HEK293 (cell line): Measurements from ENCODE around the gene CYREN.

Source experiments
- GLIS1 ChIP-seq: fragments of 450-650 bp; formaldehyde crosslinking; IDR thresholded peaks from 2 replicates; pipeline ENCODE4 v1.5.1; 2016; ENCODE audit warnings: missing biosample characterization, missing genetic modification characterization
- HOXD13 ChIP-seq: sonication (generic); formaldehyde crosslinking; IDR thresholded peaks from 2 replicates; pipeline ENCODE4 v1.8.0; 2022; ENCODE audit warnings: missing genetic modification reagents, borderline replicate concordance
- KLF16 ChIP-seq: fragments of 450-650 bp; formaldehyde crosslinking; IDR thresholded peaks from 2 replicates; pipeline ENCODE4 v1.5.1; 2017; ENCODE audit warnings: missing biosample characterization, missing genetic modification characterization
- KLF8 ChIP-seq: fragments of 450-650 bp; formaldehyde crosslinking; IDR thresholded peaks from 2 replicates; pipeline ENCODE4 v1.5.1; 2016; ENCODE audit warnings: missing biosample characterization, missing genetic modification characterization
- PATZ1 ChIP-seq: fragments of 450-650 bp; formaldehyde crosslinking; IDR thresholded peaks from 2 replicates; pipeline ENCODE4 v1.5.1; 2016; ENCODE audit warnings: missing biosample characterization, missing genetic modification characterization
- SP2 ChIP-seq: fragments of 450-650 bp; formaldehyde crosslinking; IDR thresholded peaks from 2 replicates; pipeline ENCODE4 v1.5.1; 2016; ENCODE audit warnings: missing biosample characterization, missing genetic modification characterization
- TCF7L2 ChIP-seq: IDR thresholded peaks from 2 replicates; pipeline ENCODE4 v1.6.1; 2011; ENCODE audit warnings: low read depth, mild to moderate bottlenecking, inconsistent platforms, low read length, moderate library complexity, borderline replicate concordance
- TRIM28 ChIP-seq: IDR thresholded peaks from 2 replicates; pipeline ENCODE4 v1.6.1; 2011; ENCODE audit warnings: low read length, control low read depth, borderline replicate concordance
- YY1 ChIP-seq: fragments of 450-650 bp; formaldehyde crosslinking; IDR thresholded peaks from 2 replicates; pipeline ENCODE4 v1.5.1; 2018; ENCODE audit warnings: missing biosample characterization, missing genetic modification characterization
- YY2 ChIP-seq: fragments of 450-650 bp; formaldehyde crosslinking; IDR thresholded peaks from 2 replicates; pipeline ENCODE4 v1.5.1; 2016; ENCODE audit warnings: missing biosample characterization, missing genetic modification characterization
- ZBTB6 ChIP-seq: fragments of 450-650 bp; formaldehyde crosslinking; IDR thresholded peaks from 2 replicates; pipeline ENCODE4 v1.5.1; 2017; ENCODE audit warnings: missing biosample characterization, missing genetic modification characterization
- ZEB2 ChIP-seq: fragments of 450-650 bp; formaldehyde crosslinking; IDR thresholded peaks from 2 replicates; pipeline ENCODE4 v1.5.1; 2016; ENCODE audit warnings: missing biosample characterization, missing genetic modification characterization
- ZFHX2 ChIP-seq: fragments of 450-650 bp; formaldehyde crosslinking; conservative IDR thresholded peaks from 2 replicates; pipeline ENCODE4 v1.5.1; 2016; ENCODE audit warnings: missing biosample characterization, missing genetic modification characterization
- ZNF133 ChIP-seq: fragments of 450-650 bp; formaldehyde crosslinking; IDR thresholded peaks from 2 replicates; pipeline ENCODE4 v1.5.1; 2016; ENCODE audit warnings: missing biosample characterization, missing genetic modification characterization
- ZNF140 ChIP-seq: fragments of 450-650 bp; formaldehyde crosslinking; IDR thresholded peaks from 2 replicates; pipeline ENCODE4 v1.5.1; 2016; ENCODE audit warnings: missing biosample characterization, missing genetic modification characterization
- ZNF223 ChIP-seq: fragments of 450-650 bp; formaldehyde crosslinking; IDR thresholded peaks from 2 replicates; pipeline ENCODE4 v1.5.1; 2016; ENCODE audit warnings: missing biosample characterization, missing genetic modification characterization
- ZNF266 ChIP-seq: fragments of 450-650 bp; formaldehyde crosslinking; IDR thresholded peaks from 2 replicates; pipeline ENCODE4 v1.5.1; 2016; ENCODE audit warnings: missing biosample characterization, missing genetic modification characterization, low read depth
- ZNF335 ChIP-seq: fragments of 450-650 bp; formaldehyde crosslinking; conservative IDR thresholded peaks from 2 replicates; pipeline ENCODE4 v1.5.1; 2016; ENCODE audit warnings: missing biosample characterization, missing genetic modification characterization
- ZNF391 ChIP-seq: fragments of 450-650 bp; formaldehyde crosslinking; IDR thresholded peaks from 2 replicates; pipeline ENCODE4 v1.5.1; 2016; ENCODE audit warnings: low read depth, missing biosample characterization, missing genetic modification characterization, borderline replicate concordance
- ZNF416 ChIP-seq: fragments of 450-650 bp; formaldehyde crosslinking; IDR thresholded peaks from 2 replicates; pipeline ENCODE4 v1.5.1; 2016; ENCODE audit warnings: missing biosample characterization, missing genetic modification characterization
- ZNF629 ChIP-seq: fragments of 450-650 bp; formaldehyde crosslinking; IDR thresholded peaks from 2 replicates; pipeline ENCODE4 v1.5.1; 2017; ENCODE audit warnings: missing biosample characterization, missing genetic modification characterization
- ZNF660 ChIP-seq: fragments of 450-650 bp; IDR thresholded peaks from 2 replicates; pipeline ENCODE4 v1.5.1; 2018; ENCODE audit warnings: missing biosample characterization, mild to moderate bottlenecking, missing genetic modification characterization
- ZNF777 ChIP-seq: fragments of 450-650 bp; formaldehyde crosslinking; IDR thresholded peaks from 2 replicates; pipeline ENCODE4 v1.5.1; 2017; ENCODE audit warnings: missing biosample characterization, missing genetic modification characterization, borderline replicate concordance
- TF ChIP-seq, protein P1 (sequence below): fragments of 450-650 bp; formaldehyde crosslinking; conservative IDR thresholded peaks from 2 replicates; pipeline ENCODE4 v1.5.1; 2016; ENCODE audit warnings: low read depth, missing biosample characterization, missing genetic modification characterization
- TF ChIP-seq, protein P2 (sequence below): sonication (generic); formaldehyde crosslinking; IDR thresholded peaks from 2 replicates; pipeline ENCODE4 v1.8.1; 2022; ENCODE audit warnings: mild to moderate bottlenecking, moderate library complexity, missing genetic modification reagents
- TF ChIP-seq, protein P3 (sequence below): fragments of 450-650 bp; formaldehyde crosslinking; optimal IDR thresholded peaks from 2 replicates; pipeline ENCODE3; 2016; ENCODE audit warnings: missing biosample characterization, mild to moderate bottlenecking, missing genetic modification characterization

Gene CYREN

DNA sequence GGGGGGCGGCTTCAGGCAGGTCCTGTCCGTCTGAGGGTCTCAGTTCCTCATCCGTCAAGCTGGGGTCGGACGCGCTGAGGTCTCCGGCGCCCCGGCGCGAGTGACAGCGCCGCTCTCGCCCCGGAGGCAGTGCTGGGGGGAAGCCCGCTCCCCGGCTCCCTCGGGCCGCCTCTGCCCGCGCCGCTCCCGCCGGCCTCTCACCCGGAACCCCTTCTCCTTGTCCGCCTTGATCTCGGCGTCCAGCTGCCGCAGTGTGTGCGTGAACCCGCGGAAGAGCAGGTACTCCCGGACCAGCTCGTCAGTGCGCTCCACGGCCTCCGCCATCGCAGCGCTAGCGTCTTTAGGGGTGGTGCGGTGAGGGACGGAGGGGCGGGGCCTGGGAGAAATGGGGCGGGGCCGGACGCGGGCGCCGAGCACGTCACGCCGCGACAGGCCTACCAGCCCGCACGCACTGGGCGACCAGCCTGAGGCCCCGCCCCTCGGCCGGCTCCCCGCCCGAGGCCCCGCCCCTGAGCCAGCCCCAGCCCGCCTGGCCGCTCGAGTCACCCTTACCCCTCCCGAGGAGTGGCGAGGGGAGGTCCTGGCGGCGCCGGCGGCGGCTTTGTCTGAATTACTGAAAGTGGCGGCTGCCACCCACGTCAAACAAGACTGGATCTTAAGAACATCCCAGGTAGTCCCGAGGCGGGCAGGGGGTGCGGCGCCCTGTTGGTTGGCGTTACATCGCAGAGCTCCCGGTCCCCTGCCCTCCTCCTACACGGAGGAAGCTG lies 40.9 kb upstream of the CYREN start, which contains the start of gene WDR91 (continued):
- peak; percentile 18; the same call in 1 of the 2 replicates for TF ChIP-seq ZNF777
- TF ChIP-seq, protein P1, sequence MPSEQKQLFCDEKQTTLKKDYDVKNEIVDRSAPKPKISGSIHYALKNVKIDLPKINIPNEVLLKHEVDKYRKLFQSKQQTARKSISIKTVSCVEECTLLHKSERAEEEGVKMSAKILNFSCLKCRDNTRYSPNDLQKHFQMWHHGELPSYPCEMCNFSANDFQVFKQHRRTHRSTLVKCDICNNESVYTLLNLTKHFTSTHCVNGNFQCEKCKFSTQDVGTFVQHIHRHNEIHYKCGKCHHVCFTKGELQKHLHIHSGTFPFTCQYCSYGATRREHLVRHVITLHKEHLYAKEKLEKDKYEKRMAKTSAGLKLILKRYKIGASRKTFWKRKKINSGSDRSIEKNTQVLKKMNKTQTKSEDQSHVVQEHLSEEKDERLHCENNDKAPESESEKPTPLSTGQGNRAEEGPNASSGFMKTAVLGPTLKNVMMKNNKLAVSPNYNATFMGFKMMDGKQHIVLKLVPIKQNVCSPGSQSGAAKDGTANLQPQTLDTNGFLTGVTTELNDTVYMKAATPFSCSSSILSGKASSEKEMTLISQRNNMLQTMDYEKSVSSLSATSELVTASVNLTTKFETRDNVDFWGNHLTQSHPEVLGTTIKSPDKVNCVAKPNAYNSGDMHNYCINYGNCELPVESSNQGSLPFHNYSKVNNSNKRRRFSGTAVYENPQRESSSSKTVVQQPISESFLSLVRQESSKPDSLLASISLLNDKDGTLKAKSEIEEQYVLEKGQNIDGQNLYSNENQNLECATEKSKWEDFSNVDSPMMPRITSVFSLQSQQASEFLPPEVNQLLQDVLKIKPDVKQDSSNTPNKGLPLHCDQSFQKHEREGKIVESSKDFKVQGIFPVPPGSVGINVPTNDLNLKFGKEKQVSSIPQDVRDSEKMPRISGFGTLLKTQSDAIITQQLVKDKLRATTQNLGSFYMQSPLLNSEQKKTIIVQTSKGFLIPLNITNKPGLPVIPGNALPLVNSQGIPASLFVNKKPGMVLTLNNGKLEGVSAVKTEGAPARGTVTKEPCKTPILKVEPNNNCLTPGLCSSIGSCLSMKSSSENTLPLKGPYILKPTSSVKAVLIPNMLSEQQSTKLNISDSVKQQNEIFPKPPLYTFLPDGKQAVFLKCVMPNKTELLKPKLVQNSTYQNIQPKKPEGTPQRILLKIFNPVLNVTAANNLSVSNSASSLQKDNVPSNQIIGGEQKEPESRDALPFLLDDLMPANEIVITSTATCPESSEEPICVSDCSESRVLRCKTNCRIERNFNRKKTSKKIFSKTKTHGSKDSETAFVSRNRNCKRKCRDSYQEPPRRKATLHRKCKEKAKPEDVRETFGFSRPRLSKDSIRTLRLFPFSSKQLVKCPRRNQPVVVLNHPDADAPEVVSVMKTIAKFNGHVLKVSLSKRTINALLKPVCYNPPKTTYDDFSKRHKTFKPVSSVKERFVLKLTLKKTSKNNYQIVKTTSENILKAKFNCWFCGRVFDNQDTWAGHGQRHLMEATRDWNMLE, result no peak
- no peak for TF ChIP-seq ZNF223 (tag by site-specific recombination)
- 0 out of 2 replicates have a peak, but pooled peaks have one; percentile 31 for TF ChIP-seq ZNF391
- TF ChIP-seq ZNF140 (tag by site-specific recombination), result no peak
- no peak for TF ChIP-seq ZNF266 (tag by site-specific recombination)
- TF ChIP-seq ZNF629 (tag by site-specific recombination), result no peak
- peak; percentile 1; the same call in 1 of the 2 replicates for TF ChIP-seq ZNF660 (tag by site-specific recombination)
- TF ChIP-seq YY2 (tag by site-specific recombination), result peak; percentile 78
- TF ChIP-seq PATZ1 (tag by site-specific recombination), result peak; percentile 55; the same call in 1 of the 2 replicates
- TF ChIP-seq, protein P2, sequence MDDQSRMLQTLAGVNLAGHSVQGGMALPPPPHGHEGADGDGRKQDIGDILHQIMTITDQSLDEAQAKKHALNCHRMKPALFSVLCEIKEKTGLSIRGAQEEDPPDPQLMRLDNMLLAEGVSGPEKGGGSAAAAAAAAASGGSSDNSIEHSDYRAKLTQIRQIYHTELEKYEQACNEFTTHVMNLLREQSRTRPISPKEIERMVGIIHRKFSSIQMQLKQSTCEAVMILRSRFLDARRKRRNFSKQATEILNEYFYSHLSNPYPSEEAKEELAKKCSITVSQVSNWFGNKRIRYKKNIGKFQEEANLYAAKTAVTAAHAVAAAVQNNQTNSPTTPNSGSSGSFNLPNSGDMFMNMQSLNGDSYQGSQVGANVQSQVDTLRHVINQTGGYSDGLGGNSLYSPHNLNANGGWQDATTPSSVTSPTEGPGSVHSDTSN (CRISPR knock-in tag), result 0 out of 2 replicates have a peak, but pooled peaks have one; percentile 22
- TF ChIP-seq ZBTB6 (tag by site-specific recombination), result no peak
- TF ChIP-seq ZFHX2, result peak; percentile 66
- peak; percentile 47 for TF ChIP-seq GLIS1
- peak; percentile 41; the same call in 1 of the 2 replicates for TF ChIP-seq TRIM28
- TF ChIP-seq HOXD13 (CRISPR knock-in tag), result no peak
- peak; percentile 12; the same call in 1 of the 2 replicates for TF ChIP-seq KLF8
- peak; percentile 30; the same call in 1 of the 2 replicates for TF ChIP-seq KLF16 (tag by site-specific recombination)
- no peak for TF ChIP-seq ZEB2 (tag by site-specific recombination)
- peak; percentile 34; the same call in 1 of the 2 replicates for TF ChIP-seq TCF7L2
- peak; percentile 79 for TF ChIP-seq ZNF335
- TF ChIP-seq ZNF133 (tag by site-specific recombination), result 0 out of 2 replicates have a peak, but pooled peaks have one; percentile 5
- TF ChIP-seq SP2 (tag by site-specific recombination), result peak; percentile 65
- TF ChIP-seq ZNF416 (tag by site-specific recombination), result no peak
- TF ChIP-seq, protein P3, sequence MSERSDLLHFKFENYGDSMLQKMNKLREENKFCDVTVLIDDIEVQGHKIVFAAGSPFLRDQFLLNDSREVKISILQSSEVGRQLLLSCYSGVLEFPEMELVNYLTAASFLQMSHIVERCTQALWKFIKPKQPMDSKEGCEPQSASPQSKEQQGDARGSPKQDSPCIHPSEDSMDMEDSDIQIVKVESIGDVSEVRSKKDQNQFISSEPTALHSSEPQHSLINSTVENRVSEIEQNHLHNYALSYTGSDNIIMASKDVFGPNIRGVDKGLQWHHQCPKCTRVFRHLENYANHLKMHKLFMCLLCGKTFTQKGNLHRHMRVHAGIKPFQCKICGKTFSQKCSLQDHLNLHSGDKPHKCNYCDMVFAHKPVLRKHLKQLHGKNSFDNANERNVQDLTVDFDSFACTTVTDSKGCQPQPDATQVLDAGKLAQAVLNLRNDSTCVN (tag by site-specific recombination), result peak; percentile 79
- TF ChIP-seq YY1, result peak; percentile 72
